RWPE2 (cell line): ENCODE results near the gene CTBP2.

Source experiments
- ATAC-seq: fragments of 200-7000 bp; cut with Tn5 transposase; 3 replicates; pipeline ENCODE4 v1.9.1; 2021; ENCODE audit warnings: low read depth
- DNase-seq: peaks from one replicate; pipeline ENCODE4 v3.0.0-alpha.2; 2020; ENCODE audit warnings: low spot score
- H3K27ac ChIP-seq: fragments of 450-650 bp; 2 replicates; pipeline ENCODE4 v1.5.1; 2017; ENCODE audit warnings: mild to moderate bottlenecking; ENCODE audit not compliant: poor library complexity, severe bottlenecking
- H3K27me3 ChIP-seq: fragments of 250-450 bp; sonication (Bioruptor Pico); 2 replicates; pipeline ENCODE4 v1.5.1; 2021; ENCODE audit warnings: mild to moderate bottlenecking, moderate library complexity; ENCODE audit not compliant: insufficient read depth, poor library complexity, severe bottlenecking
- H3K36me3 ChIP-seq: fragments of 250-450 bp; sonication (Bioruptor Pico); 2 replicates; pipeline ENCODE4 v1.5.1; 2020; ENCODE audit warnings: low read depth, mild to moderate bottlenecking, moderate library complexity
- H3K4me1 ChIP-seq: fragments of 250-450 bp; sonication (Bioruptor Pico); 2 replicates; pipeline ENCODE4 v1.5.1; 2021; ENCODE audit warnings: mild to moderate bottlenecking, moderate library complexity; ENCODE audit not compliant: insufficient read depth, poor library complexity, severe bottlenecking
- H3K4me3 ChIP-seq: fragments of 250-450 bp; sonication (Bioruptor Pico); 2 replicates; pipeline ENCODE4 v1.5.1; 2021; ENCODE audit warnings: mild to moderate bottlenecking, moderate library complexity; ENCODE audit not compliant: severe bottlenecking
- H3K9me3 ChIP-seq: fragments of 250-450 bp; sonication (Bioruptor Pico); 2 replicates; pipeline ENCODE4 v1.5.1; 2021; ENCODE audit warnings: mild to moderate bottlenecking, moderate library complexity; ENCODE audit not compliant: severe bottlenecking
- TF ChIP-seq, protein P1 (sequence below): fragments of 450-650 bp; IDR thresholded peaks from one replicate; pipeline ENCODE4 v1.5.1; 2017; ENCODE audit warnings: mild to moderate bottlenecking, moderate library complexity; ENCODE audit not compliant: poor library complexity, severe bottlenecking

The CTBP2 gene

DNA sequence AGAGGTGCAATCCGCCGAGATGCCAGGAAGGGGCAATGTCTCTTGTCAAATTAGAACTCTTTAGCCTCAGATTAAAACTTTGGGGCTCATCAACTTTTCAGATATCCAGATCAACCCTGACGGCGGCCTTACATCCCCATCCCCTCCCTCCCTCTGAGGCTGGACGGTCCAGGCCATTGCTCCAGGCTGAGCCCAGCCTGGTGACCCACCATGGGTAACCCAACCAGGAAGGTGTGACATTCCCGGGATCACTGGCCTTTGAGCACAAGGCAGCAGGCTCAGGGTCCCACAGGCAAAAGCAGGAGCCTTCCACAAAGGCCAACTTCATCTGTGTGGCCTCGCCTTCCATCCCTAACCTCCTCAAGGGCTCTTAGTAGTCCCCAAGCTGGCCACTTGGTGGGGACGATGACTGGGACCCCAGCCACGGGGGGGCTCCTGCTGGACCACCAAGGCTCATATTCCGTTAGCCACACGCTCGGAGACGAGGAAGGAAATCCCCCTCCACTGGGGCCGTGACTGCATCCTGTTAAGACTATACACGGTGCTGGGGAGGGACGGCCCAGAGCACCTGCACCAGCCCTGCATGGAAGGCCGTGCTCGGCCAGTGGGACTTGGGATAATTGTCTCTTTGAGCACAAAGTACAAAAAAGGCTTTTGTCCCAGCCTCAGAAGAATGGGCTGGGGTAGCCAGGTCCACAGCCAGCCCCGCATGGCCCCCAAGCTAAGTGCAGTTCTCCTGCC lies 155.6 kb downstream of the CTBP2 start:
- Histone ChIP-seq H3K9me3 (no peaks in the 10 kb centered on the region), H3K4me1 (peaks cover 35% of the 10 kb centered on the region), H3K27ac (no peak overlapping the region), H3K27me3 (no peaks in the 10 kb centered on the region), H3K36me3 (peaks cover 61% of the 10 kb centered on the region), H3K4me3 (no peak overlapping the region)
- ATAC-seq (no peak), DNase-seq (peak; percentile 58)
- TF ChIP-seq, protein P1, sequence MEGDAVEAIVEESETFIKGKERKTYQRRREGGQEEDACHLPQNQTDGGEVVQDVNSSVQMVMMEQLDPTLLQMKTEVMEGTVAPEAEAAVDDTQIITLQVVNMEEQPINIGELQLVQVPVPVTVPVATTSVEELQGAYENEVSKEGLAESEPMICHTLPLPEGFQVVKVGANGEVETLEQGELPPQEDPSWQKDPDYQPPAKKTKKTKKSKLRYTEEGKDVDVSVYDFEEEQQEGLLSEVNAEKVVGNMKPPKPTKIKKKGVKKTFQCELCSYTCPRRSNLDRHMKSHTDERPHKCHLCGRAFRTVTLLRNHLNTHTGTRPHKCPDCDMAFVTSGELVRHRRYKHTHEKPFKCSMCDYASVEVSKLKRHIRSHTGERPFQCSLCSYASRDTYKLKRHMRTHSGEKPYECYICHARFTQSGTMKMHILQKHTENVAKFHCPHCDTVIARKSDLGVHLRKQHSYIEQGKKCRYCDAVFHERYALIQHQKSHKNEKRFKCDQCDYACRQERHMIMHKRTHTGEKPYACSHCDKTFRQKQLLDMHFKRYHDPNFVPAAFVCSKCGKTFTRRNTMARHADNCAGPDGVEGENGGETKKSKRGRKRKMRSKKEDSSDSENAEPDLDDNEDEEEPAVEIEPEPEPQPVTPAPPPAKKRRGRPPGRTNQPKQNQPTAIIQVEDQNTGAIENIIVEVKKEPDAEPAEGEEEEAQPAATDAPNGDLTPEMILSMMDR = no peak

DNA sequence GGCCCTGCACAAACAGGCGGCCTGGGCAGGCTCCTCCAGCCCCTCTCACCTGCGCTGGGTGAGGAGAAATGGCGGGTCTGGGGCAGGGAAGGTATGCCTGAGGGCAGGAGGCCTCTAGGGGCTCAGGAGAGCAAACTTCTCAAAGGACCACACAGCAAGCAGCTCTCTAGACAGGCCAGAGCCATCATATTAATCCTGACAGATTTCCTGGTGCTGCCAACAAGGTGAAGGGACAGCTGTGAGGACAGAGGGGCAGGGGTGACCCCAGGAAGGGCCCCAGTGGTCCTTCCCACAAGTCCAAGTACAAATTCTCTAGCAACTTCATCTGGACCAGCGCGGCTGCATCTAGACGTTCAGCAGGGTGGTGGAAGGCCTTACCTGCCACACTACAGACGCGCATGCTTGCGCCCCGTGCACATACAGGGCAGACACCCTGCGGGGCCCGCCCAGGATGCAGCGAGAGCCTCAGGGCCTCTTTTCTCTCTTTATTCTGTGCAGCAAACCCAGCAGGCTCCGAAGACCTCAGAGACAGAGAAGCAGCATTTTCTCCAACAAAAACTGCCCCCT lies 156.4 kb downstream of the CTBP2 start:
- Histone ChIP-seq H3K4me1 (peaks cover 28% of the 10 kb centered on the region), H3K27me3 (no peaks in the 10 kb centered on the region), H3K36me3 (peaks cover 68% of the 10 kb centered on the region), H3K27ac (no peak overlapping the region), H3K4me3 (no peak overlapping the region), H3K9me3 (no peaks in the 10 kb centered on the region)
- DNase-seq (peak; percentile 28), ATAC-seq (no peak)
- TF ChIP-seq, protein P1 = no peak

DNA sequence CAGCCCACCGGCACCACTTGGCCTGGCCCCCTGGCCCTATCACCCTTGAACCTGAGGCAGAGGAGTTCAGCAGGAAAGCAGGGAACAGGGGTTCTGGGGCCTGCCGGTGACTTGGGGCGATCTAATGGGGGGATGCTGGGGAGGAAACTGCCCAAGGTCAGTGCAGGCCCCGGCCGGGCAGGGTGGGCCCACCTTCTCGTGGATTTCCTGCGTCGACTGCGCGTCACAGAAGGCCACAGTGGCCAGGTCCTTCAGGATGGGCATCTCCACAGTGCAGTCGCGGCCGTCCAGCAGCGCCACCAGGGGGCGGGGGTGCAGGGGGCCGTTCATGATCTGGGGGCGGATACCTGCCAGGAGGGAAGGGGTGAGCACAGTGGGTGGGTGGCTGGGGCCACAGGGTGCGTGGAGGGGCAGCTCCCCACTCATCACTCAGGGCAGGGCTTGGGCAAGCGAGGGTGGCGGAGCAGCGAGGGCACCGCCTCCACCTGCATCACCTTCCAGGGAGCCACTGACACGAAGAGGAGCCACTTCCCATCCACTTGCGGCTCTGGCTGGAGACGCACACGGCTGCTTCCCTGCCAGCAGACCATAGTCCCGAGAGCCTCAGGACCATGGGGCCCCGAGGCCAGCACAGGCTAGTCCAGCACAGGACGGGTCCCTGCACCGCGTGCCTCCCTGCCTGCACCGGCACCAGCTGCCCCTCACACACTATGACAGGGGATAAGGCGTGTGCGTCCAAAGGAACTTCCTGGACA lies 157.0 kb downstream of the CTBP2 start:
- H3K9me3 ChIP-seq = no peaks in the 10 kb centered on the region
- DNase-seq (peak; percentile 57), ATAC-seq (no peak)
- TF ChIP-seq, protein P1 = no peak
- no peak overlapping the region for H3K4me3 ChIP-seq
- H3K27me3 ChIP-seq = no peaks in the 10 kb centered on the region
- peaks cover 22% of the 10 kb centered on the region for H3K4me1 ChIP-seq
- no peak overlapping the region for H3K27ac ChIP-seq
- H3K36me3 ChIP-seq = peaks cover 74% of the 10 kb centered on the region

DNA sequence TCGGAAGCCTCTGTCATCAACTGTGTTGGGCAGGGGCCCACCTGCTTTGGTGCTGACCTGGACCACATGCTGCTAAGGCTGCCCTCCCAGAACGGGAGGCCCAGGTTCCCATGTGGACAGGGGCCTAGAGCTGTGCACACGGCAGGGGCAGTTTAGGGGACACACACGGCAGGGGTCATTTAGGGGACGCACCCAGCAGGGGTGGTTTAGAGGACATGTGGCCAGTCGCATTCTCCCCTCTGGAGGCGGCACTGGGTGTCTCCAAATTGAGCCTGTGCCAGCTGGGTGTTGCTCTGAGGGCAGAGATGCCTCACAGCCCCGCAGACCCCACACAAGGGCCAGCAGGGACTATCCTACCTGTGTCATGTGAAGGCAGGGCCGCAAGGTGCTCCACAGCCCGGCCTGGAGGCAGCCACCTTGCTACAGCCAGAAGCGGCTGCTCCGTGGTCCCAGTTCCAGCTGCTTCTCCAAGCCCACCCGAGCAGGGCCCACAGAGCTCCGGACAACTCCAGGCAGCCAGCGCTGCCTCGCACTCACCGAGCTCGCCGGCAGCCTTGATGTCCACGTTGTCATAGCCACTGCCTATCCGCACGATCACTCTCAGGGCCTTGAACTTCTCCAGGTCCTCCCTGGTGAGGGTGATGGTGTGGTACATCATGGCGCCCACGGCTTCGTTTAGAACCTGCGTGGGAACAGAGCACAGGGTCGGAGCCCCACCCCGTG lies 157.8 kb downstream of the CTBP2 start:
- Histone ChIP-seq H3K4me3 (no peak overlapping the region), H3K9me3 (no peaks in the 10 kb centered on the region), H3K27ac (peak overlapping the region; percentile 46), H3K4me1 (peaks cover 14% of the 10 kb centered on the region), H3K27me3 (no peaks in the 10 kb centered on the region), H3K36me3 (peaks cover 76% of the 10 kb centered on the region)
- DNase-seq (peak; percentile 29), ATAC-seq (no peak)
- TF ChIP-seq, protein P1 = no peak
